ENCODE results near the gene GPNMB. TPM values are rescaled to one million over a fixed set of nuclear protein-coding genes. Genes with fewer than 3 reads are reported as not detected.
"Not testable (repeated sequence)": the region's sequence is repeated elsewhere in the genome, so short reads cannot be mapped to it uniquely, and the experiment has no call there.

Gene GPNMB
- total and polyA plus RNA-seq, 4 experiments from 2014 or later = 32.5 to 36.6 TPM; not detected in 2

- peak overlapping the region; percentile 73 to 100 (median 97) for H3K27ac Mint-ChIP-seq
- peak overlapping the region; percentile 90 to 96 (median 94) for H3K4me3 Mint-ChIP-seq
- H3K4me1 Mint-ChIP-seq = peaks cover 27 to 51% (median 42%) of the 10 kb centered on the region in 4 donors
- no peaks in the 10 kb centered on the region for H3K27me3 ChIP-seq (ENCODE audit: insufficient read depth, low read length)
- intact Hi-C loops (cut with micrococcal nuclease) = loop anchor here (2.0 to 10.0 kb wide), 3 partner anchors 48 to 474 kb away; partner anchors contain the start of genes FAM221A and TOMM7
- H3K9me3 Mint-ChIP-seq = peaks cover 0 to 5% (median 0%) of the 10 kb centered on the region in 8 donors
- H3K27ac ChIP-seq (ENCODE audit: low read depth, low read length) = peak overlapping the region; percentile 79
- H3K4me3 ChIP-seq (ENCODE audit: low read length in 2 of 2) = peak overlapping the region; percentile 85 to 93
- peaks cover 8% of the 10 kb centered on the region for H3K36me3 ChIP-seq (ENCODE audit: insufficient read depth, low read length)
- DNase-seq = no peak
- peaks cover 12 to 28% of the 10 kb centered on the region in 2 donors for H3K36me3 Mint-ChIP-seq
- no peaks in the 10 kb centered on the region for H3K9me3 ChIP-seq (ENCODE audit: control insufficient read depth in 1 of 2, low read length in 2 of 2)
- H3K4me1 ChIP-seq (ENCODE audit: insufficient read depth, low read length) = peaks cover 34% of the 10 kb centered on the region
- POLR2A ChIA-PET (ENCODE audit: partially characterized antibody) = interaction anchor here (0.6 to 2.5 kb wide), 13 partner anchors 11 to 1827 kb away, joined by 3 to 13 read pairs (median 5); partner anchors contain the start of gene KLHL7
- CTCF ChIA-PET (ENCODE audit: partially characterized antibody) = interaction anchor here (1.5 to 4.0 kb wide), 2 partner anchors 24 to 26 kb away, joined by 4 to 25 read pairs; no protein-coding TSS in a partner anchor
- peaks cover 0 to 3% of the 10 kb centered on the region in 2 donors for H3K27me3 Mint-ChIP-seq
Measured at GRCh38 chr7:23298141-23298881, 51.7 kb downstream of the GPNMB start.

GRCh38 chr7:23298885-23299769 is 52.6 kb downstream of the GPNMB start, which contains the start of gene MALSU1:
Gene MALSU1, plus strand, starts transcription at chr7:23299339. Its CDS starts 14 bp downstream, at chr7:23299353.
- H3K4me1 Mint-ChIP-seq = peaks cover 29 to 56% (median 45%) of the 10 kb centered on the region in 4 donors
- Histone ChIP-seq H3K27me3 (ENCODE audit: insufficient read depth, low read length) (no peaks in the 10 kb centered on the region), H3K36me3 (ENCODE audit: insufficient read depth, low read length) (peaks cover 8% of the 10 kb centered on the region), H3K4me3 (ENCODE audit: low read length in 2 of 2) (peak within 1 kb of the TSS; percentile 85 to 93), H3K27ac (ENCODE audit: low read depth, low read length) (peak within 1 kb of the TSS; percentile 79), H3K4me1 (ENCODE audit: insufficient read depth, low read length) (peaks cover 41% of the 10 kb centered on the region), H3K9me3 (ENCODE audit: control insufficient read depth in 1 of 2, low read length in 2 of 2) (no peaks in the 10 kb centered on the region)
- peaks cover 13 to 32% of the 10 kb centered on the region in 2 donors for H3K36me3 Mint-ChIP-seq
- H3K27me3 Mint-ChIP-seq = peaks cover 0 to 3% of the 10 kb centered on the region in 2 donors
- DNase-seq = peak; percentile 94 to 95 (median 95)
- CTCF ChIA-PET (ENCODE audit: partially characterized antibody) = interaction anchor here (1.5 to 4.0 kb wide), 2 partner anchors 25 to 27 kb away, joined by 4 to 25 read pairs; no protein-coding TSS in a partner anchor
- peak within 1 kb of the TSS; percentile 90 to 96 (median 94) for H3K4me3 Mint-ChIP-seq
- intact Hi-C loops (cut with micrococcal nuclease) = loop anchor here (1.0 to 10.0 kb wide), 12 partner anchors 26 to 1826 kb away; partner anchors contain the start of genes CCDC126, CYCS, FAM221A and HYCC1
- peaks cover 0 to 5% (median 0%) of the 10 kb centered on the region in 8 donors for H3K9me3 Mint-ChIP-seq
- POLR2A ChIA-PET (ENCODE audit: partially characterized antibody) = interaction anchor here (0.6 to 2.5 kb wide), 16 partner anchors 9 to 299 kb away, joined by 3 to 13 read pairs (median 5); partner anchors contain the start of gene KLHL7
- peak within 1 kb of the TSS; percentile 73 to 100 (median 97) for H3K27ac Mint-ChIP-seq

DNA sequence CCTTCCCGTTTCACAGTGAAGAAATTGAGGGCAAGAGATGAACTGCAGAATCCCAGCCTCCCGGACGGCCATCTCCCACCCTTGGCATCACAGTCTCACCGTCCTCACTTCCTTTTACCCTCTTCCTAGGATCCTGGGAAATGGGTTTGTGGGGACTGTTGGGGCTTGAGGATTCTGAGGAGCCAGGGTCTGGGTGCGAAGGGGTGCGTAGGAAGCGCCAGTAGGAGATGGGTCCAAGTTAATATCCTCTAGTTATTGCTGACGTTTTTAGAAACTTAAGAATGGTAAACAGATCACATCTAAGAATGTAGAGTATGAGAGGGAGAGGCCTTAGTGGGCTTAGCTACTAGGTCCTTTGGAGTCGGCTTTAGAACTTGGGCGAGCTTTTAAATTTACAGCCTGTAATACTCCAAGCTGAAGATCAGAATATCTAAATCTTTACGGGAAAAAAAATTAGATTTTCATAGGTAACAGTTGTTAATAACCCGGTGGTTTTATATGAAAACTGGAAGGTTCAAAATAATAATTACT is 53.3 kb downstream of the GPNMB start:
- Mint-ChIP-seq H3K27me3 (peaks cover 0 to 3% of the 10 kb centered on the region in 2 donors), H3K27ac (peak overlapping the region; percentile 73 to 100 (median 97)), H3K36me3 (peaks cover 16 to 39% of the 10 kb centered on the region in 2 donors), H3K9me3 (peaks cover 0 to 5% (median 0%) of the 10 kb centered on the region in 8 donors), H3K4me1 (peaks cover 36 to 63% (median 52%) of the 10 kb centered on the region in 4 donors), H3K4me3 (peak overlapping the region; percentile 90 to 96 (median 94))
- H3K9me3 ChIP-seq (ENCODE audit: control insufficient read depth in 1 of 2, low read length in 2 of 2) = no peaks in the 10 kb centered on the region
- peak in 1 of 5 donors; percentile 11 for DNase-seq
- H3K27ac ChIP-seq (ENCODE audit: low read depth, low read length) = peak overlapping the region; percentile 79
- peaks cover 48% of the 10 kb centered on the region for H3K4me1 ChIP-seq (ENCODE audit: insufficient read depth, low read length)
- CTCF ChIA-PET (ENCODE audit: partially characterized antibody) = interaction anchor here (0.5 to 1.1 kb wide), 3 partner anchors 28 to 220 kb away, joined by 3 to 5 read pairs (median 3); no protein-coding TSS in a partner anchor
- peaks cover 8% of the 10 kb centered on the region for H3K36me3 ChIP-seq (ENCODE audit: insufficient read depth, low read length)
- intact Hi-C loops (cut with micrococcal nuclease) = loop anchor here (1.0 to 10.0 kb wide), 12 partner anchors 27 to 1825 kb away; partner anchors contain the start of genes CCDC126, CYCS, FAM221A and HYCC1
- H3K4me3 ChIP-seq (ENCODE audit: low read length in 2 of 2) = peak overlapping the region; percentile 85 to 93
- H3K27me3 ChIP-seq (ENCODE audit: insufficient read depth, low read length) = no peaks in the 10 kb centered on the region
- POLR2A ChIA-PET (ENCODE audit: partially characterized antibody) = interaction anchor here (1.0 to 2.5 kb wide), 9 partner anchors 27 to 298 kb away, joined by 3 to 13 read pairs (median 3); partner anchors contain the start of gene KLHL7

- peaks cover 13% of the 10 kb centered on the region for H3K36me3 ChIP-seq (ENCODE audit: insufficient read depth, low read length)
- Mint-ChIP-seq H3K4me3 (no peak overlapping the region), H3K9me3 (no peaks in the 10 kb centered on the region), H3K27me3 (no peaks in the 10 kb centered on the region), H3K27ac (peak overlapping the region in 3 of 7 donors; percentile 35 to 67 (median 37)), H3K4me1 (peaks cover 33 to 48% (median 42%) of the 10 kb centered on the region in 4 donors), H3K36me3 (peaks cover 38 to 74% of the 10 kb centered on the region in 2 donors)
- intact Hi-C loops (cut with micrococcal nuclease) = no loop called here
- no peaks in the 10 kb centered on the region for H3K9me3 ChIP-seq (ENCODE audit: control insufficient read depth in 1 of 2, low read length in 2 of 2)
- H3K4me1 ChIP-seq (ENCODE audit: insufficient read depth, low read length) = peaks cover 35% of the 10 kb centered on the region
- no peaks in the 10 kb centered on the region for H3K27me3 ChIP-seq (ENCODE audit: insufficient read depth, low read length)
- POLR2A ChIA-PET (ENCODE audit: partially characterized antibody) = no interaction called here
- no peak overlapping the region for H3K27ac ChIP-seq (ENCODE audit: low read depth, low read length)
- DNase-seq = no peak
- CTCF ChIA-PET (ENCODE audit: partially characterized antibody) = no interaction called here
- no peak overlapping the region for H3K4me3 ChIP-seq (ENCODE audit: low read length in 2 of 2)
Measured at GRCh38 chr7:23306936-23307521, 60.5 kb downstream of the GPNMB start.

DNA sequence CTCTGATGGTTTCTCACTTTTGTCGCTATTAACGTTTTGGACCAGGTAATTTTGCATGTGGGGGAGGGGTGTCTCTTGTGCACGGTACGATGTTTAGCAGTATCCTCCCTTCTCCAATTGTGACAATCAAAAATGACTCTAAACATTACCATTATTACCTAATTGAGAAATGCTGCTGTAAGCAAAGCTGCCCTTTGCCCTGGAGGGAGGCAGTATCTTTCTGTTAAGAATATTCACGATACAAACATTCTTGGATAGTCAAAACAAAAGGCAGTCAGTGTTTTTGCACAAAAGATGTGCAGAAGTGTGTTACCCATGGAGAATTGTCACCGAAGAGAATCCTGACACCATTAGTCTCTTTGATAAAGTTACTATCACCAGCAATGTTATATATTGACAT is 62.2 kb downstream of the GPNMB start:
- CTCF ChIA-PET (ENCODE audit: partially characterized antibody) = no interaction called here
- Mint-ChIP-seq H3K9me3 (no peaks in the 10 kb centered on the region), H3K4me3 (no peak overlapping the region), H3K36me3 (peaks cover 28 to 65% of the 10 kb centered on the region in 2 donors), H3K4me1 (peaks cover 25 to 34% (median 31%) of the 10 kb centered on the region in 4 donors), H3K27ac (no peak overlapping the region), H3K27me3 (no peaks in the 10 kb centered on the region)
- DNase-seq = no peak
- intact Hi-C loops (cut with micrococcal nuclease) = no loop called here
- Histone ChIP-seq H3K27ac (ENCODE audit: low read depth, low read length) (no peak overlapping the region), H3K4me1 (ENCODE audit: insufficient read depth, low read length) (peaks cover 18% of the 10 kb centered on the region), H3K4me3 (ENCODE audit: low read length in 2 of 2) (no peak overlapping the region), H3K27me3 (ENCODE audit: insufficient read depth, low read length) (no peaks in the 10 kb centered on the region), H3K36me3 (ENCODE audit: insufficient read depth, low read length) (peaks cover 7% of the 10 kb centered on the region), H3K9me3 (ENCODE audit: control insufficient read depth in 1 of 2, low read length in 2 of 2) (no peaks in the 10 kb centered on the region)
- POLR2A ChIA-PET (ENCODE audit: partially characterized antibody) = no interaction called here

DNA sequence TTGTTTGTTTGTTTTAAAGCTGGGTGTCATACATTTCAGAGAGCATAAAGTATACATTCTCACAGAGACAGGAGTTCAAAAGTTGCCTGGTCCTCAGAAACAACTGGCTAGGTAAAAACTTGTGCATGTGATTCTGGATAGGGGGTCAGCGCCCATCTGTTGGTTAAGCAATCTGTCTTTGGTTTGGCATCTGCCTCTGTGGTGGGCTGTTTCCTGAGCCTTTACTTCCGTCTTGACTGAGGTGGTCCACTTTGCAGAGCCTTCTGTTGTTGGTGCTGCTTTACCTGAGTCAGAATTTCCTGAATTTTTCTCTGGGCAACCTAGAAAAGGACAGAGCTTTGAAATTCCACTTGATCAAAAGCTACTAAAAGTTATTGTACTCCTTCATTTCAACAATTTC is 65.6 kb downstream of the GPNMB start:
- POLR2A ChIA-PET (ENCODE audit: partially characterized antibody); H3K27me3 Mint-ChIP-seq; H3K4me1 ChIP-seq (ENCODE audit: insufficient read depth, low read length); H3K4me1 Mint-ChIP-seq; H3K27me3 ChIP-seq (ENCODE audit: insufficient read depth, low read length); H3K36me3 ChIP-seq (ENCODE audit: insufficient read depth, low read length); H3K4me3 ChIP-seq (ENCODE audit: low read length in 2 of 2); H3K9me3 Mint-ChIP-seq; H3K9me3 ChIP-seq (ENCODE audit: control insufficient read depth in 1 of 2, low read length in 2 of 2); intact Hi-C loops (cut with micrococcal nuclease); H3K4me3 Mint-ChIP-seq; DNase-seq; H3K27ac ChIP-seq (ENCODE audit: low read depth, low read length): not testable (repeated sequence)
- CTCF ChIA-PET (ENCODE audit: partially characterized antibody) = interaction anchor here (1.2 kb wide), 1 partner anchor 10 kb away, joined by 3 read pairs; no protein-coding TSS in a partner anchor
- Mint-ChIP-seq H3K36me3 (peaks cover 20 to 40% of the 10 kb centered on the region in 2 donors), H3K27ac (peak overlapping the region in 1 of 7 donors; percentile 36)

Data from CD4-positive, alpha-beta memory T cell (primary cell).